GM13977 (cell line): ENCODE measurements around the gene PIK3R6.

ENCODE experiments used
- DNase-seq: peaks from one replicate; pipeline ENCODE4 v3.0.0; 2012; ENCODE audit warnings: low spot score
- in situ Hi-C: fragments of 300-500 bp; cut with MboI; formaldehyde crosslinking; loops from one replicate; pipeline ENCODE4 v1.12.0; 2022; ENCODE audit warnings: low sequenced_read_pairs, low pct_unique_long_range_greater_than_20kb, mixed read lengths, inconsistent platforms; ENCODE audit not compliant: unreplicated experiment
- TF ChIP-seq, protein P1 (sequence below): IDR thresholded peaks from 2 replicates; pipeline ENCODE4 v1.5.1; 2012; ENCODE audit warnings: mild to moderate bottlenecking, control low read depth; ENCODE audit not compliant: insufficient read depth; ENCODE audit errors: extremely low read depth, missing control alignments

Gene PIK3R6

DNA sequence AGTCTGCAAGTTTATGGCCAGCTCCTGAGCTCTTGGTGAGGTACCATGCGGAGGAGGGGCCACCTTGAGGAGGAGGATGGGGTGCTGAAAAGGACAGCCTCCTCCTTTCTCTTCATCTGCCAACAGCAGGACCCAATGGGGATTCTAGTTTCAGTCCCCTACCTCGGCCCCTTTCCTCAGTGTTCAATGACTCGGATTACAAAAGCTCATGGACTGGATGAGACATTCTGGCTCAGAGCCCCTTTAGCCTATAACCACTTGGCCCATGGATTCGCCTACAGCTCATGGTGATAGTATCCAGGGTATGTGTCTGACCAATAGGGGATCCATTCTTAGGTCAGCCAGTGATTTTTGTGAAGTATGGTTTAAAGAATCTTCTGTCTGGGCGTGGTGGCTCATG lies 8.5 kb upstream of the PIK3R6 start:
- TF ChIP-seq, protein P1, sequence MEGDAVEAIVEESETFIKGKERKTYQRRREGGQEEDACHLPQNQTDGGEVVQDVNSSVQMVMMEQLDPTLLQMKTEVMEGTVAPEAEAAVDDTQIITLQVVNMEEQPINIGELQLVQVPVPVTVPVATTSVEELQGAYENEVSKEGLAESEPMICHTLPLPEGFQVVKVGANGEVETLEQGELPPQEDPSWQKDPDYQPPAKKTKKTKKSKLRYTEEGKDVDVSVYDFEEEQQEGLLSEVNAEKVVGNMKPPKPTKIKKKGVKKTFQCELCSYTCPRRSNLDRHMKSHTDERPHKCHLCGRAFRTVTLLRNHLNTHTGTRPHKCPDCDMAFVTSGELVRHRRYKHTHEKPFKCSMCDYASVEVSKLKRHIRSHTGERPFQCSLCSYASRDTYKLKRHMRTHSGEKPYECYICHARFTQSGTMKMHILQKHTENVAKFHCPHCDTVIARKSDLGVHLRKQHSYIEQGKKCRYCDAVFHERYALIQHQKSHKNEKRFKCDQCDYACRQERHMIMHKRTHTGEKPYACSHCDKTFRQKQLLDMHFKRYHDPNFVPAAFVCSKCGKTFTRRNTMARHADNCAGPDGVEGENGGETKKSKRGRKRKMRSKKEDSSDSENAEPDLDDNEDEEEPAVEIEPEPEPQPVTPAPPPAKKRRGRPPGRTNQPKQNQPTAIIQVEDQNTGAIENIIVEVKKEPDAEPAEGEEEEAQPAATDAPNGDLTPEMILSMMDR, result no peak
- no peak for DNase-seq
- in situ Hi-C loops, result no loop called here

GRCh38 chr17:8875436-8875835 lies 8.0 kb upstream of the PIK3R6 start:
- in situ Hi-C loops, result no loop called here
- no peak for DNase-seq
- TF ChIP-seq, protein P1, result no peak

DNA sequence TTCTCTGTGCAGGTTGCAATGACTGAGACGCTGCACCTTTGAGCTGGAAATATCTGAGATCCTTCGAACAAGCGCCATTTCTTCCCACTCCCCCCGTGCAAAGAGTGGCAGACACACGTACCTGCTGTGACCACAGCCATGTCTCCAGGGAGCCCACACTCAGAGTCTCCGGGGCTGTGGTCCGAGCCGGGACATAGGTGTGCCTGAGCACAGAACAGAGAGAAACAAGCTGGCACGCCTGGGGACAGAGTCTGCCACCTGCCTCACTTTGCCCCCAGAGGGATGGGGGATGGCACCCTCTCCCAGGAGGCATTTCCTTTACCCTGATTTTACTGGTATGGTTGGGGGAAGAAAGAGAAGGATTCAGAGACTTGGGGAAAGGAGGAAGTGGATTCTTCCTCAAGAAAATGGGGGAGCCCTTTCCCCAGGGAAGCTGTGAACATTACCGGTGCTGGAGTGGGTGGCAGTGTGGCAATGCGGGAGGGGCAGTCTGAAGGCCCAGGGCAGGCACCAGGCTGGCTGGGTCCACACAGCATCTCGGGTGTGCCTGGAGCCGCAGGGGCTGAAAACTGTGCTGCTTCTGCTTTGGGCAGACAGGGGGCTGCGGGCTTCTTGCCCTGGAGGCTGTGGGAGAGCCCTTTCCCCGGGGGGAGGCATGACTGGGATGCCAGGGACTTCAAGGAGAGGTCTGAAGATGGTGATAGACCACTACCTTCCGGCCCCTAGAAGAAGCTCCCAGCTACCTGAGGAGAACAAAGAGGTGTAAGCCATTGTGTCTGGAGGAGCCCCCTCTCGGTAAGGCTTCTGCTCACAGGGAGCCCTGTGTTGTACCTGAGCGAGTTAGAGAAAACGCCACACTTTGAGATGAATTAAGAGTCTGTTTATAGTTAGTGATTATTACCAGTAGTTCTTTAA lies 6.6 kb upstream of the PIK3R6 start:
- no peak for DNase-seq
- in situ Hi-C loops, result no loop called here
- TF ChIP-seq, protein P1, result no peak

DNA sequence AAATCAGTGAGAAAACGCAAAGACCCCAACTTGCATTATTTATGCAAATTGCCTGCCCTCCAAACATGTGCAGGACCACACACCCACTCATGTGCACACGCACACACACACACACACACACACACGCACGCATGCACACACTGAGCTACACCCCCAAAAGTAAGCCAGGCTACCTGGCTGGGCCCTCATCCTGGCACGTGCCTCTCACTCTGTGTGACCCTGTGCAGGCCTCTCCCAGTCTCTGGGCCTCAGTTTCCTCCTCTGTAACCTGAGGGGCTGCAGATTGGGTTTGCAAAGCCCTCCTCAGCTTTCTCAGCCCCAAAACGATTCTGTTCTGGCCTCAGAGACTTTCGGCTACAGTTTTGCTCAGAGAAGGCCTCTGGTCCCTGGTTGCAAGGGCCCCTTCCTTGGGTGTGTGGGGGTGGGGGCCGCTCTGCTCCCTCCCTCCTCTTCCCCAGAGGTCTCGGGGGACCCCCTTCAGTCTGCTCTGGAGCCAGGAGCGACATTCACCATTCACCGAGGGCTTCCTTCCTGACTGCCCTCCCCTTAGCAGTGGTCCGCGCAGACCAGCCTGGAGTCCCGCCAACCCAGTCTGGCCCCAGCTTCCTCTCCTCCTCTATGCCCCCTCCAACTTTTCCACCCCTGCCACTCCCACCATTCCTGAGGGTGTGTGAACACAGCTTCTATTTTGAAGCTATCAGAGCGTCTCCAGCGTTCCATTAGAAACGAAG lies 5.4 kb upstream of the PIK3R6 start:
- in situ Hi-C loops, result no loop called here
- no peak for DNase-seq
- TF ChIP-seq, protein P1, result no peak

GRCh38 chr17:8872036-8872704 lies 4.7 kb upstream of the PIK3R6 start:
- DNase-seq, result no peak
- TF ChIP-seq, protein P1, result no peak
- in situ Hi-C loops, result no loop called here

DNA sequence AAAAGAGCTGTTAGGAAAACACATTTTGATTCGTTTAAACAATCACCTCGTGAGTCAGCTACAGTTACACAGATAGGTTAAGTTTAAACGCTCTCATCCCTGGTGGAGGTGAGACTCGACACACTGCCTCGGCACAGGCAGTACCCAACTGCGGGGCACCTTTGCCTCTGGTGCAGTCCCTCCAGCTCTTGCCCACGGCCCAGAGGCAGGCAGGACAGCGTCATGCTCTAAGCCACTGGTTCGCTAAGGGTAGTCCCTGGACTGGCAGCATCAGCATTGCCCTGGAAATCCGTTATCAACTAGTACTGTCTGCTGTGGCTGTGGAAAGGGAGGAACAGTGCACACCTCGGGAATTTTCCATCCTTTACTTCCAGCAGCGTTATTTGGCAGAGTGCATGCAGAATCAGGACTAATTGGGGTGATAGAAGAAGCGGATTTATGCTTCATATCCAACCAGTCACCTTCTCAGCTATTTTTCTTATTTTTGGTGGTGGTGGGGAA lies 3.7 kb upstream of the PIK3R6 start:
- TF ChIP-seq, protein P1, result no peak
- in situ Hi-C loops, result no loop called here
- no peak for DNase-seq
